ENCODE data around the gene ABTB2.

- TF ChIP-seq TAF1 (IDR thresholded peaks at IDR 0.05; ENCODE audit: borderline replicate concordance, insufficient read depth, low read length) (no peak), POLR2AphosphoS5 (IDR thresholded peaks at IDR 0.05; ENCODE audit: low read depth, low read length) (no peak)
Observed at GRCh38 chr11:34284811-34285481, 72.9 kb downstream of the ABTB2 start.

Measured in PFSK-1 (cell line).